IPS-18a (cell line): Measurements from ENCODE around the gene NWD2.
"Not testable (repeated sequence)": the region's sequence is repeated elsewhere in the genome, so short reads cannot be mapped to it uniquely, and the experiment has no call there.

ENCODE experiments used
- H3K27ac ChIP-seq: one replicate; pipeline ENCODE4 v1.5.1; 2013; ENCODE audit warnings: low read length
- H3K27me3 ChIP-seq: one replicate; pipeline ENCODE4 v1.6.1; 2013; ENCODE audit warnings: mild to moderate bottlenecking, low read length; ENCODE audit not compliant: control insufficient read depth, insufficient read depth
- H3K36me3 ChIP-seq: one replicate; pipeline ENCODE4 v1.6.1; 2013; ENCODE audit warnings: low read depth, low read length; ENCODE audit not compliant: control insufficient read depth
- H3K4me1 ChIP-seq: one replicate; pipeline ENCODE4 v1.6.1; 2013; ENCODE audit warnings: low read depth, low read length; ENCODE audit not compliant: control insufficient read depth
- H3K4me3 ChIP-seq: one replicate; pipeline ENCODE4 v1.5.1; 2013; ENCODE audit warnings: low read length
- H3K9ac ChIP-seq: one replicate; pipeline ENCODE4 v1.6.1; 2013; ENCODE audit warnings: mild to moderate bottlenecking, low read length, moderate library complexity
- H3K9me3 ChIP-seq: one replicate; pipeline ENCODE4 v1.6.1; 2013; ENCODE audit warnings: low read depth, low read length; ENCODE audit not compliant: control insufficient read depth

NWD2 gene, protein sequence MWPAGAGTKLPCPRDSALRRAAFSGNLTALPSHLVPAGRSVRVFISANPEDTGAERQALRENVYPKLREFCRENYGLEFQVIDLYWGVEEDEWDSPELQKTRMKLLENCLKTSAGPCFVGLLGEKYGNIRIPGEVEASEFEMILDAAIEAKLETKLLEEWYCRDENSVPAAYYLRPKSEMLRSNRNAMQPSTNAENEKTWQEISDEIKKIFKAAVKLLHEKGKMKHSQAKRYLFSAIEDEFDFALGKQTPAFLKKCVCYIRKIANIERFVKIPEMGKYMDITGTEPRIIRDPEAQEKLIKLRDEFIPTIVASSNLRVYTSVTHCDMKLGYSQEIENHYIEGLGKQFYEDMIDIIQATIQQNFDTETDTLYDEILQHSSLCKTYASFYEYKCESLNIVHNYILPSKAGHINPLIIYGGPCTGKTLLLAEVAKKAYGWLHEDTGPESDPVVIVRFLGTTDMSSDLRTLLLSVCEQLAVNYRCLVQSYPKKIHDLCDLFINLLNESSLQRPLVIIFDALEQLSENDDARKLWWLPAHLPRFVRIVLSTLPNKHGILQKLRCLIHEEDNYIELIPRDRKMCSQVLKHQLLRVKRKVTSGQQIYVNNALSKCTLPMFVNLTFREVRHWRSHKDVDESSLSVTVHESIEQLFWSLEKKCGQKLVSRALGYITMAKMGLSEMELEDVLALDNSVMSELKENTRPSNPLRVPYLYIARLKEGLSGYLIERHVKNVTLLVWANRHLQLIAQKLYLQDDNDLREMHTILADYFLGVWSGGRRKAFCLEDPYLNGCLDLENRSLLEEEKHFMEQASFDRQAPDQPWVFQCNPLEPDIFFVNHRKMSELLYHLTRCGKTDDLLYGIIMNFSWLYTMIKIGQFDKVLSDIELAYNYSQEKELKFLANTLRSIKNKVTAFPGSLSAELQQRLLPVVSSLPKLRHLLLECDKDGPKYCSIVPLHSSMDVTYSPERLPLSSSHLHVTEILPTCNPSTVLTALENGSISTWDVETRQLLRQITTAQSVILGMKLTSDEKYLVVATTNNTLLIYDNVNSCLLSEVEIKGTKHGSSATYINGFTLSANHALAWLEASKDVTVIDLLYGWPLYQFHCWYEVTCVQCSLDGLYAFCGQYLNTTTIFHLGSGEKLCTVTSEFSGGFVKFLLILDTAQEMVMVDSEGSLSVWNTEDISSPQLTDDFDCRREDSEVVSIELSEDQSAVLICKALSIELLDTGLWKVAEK (N-terminal part only)

DNA sequence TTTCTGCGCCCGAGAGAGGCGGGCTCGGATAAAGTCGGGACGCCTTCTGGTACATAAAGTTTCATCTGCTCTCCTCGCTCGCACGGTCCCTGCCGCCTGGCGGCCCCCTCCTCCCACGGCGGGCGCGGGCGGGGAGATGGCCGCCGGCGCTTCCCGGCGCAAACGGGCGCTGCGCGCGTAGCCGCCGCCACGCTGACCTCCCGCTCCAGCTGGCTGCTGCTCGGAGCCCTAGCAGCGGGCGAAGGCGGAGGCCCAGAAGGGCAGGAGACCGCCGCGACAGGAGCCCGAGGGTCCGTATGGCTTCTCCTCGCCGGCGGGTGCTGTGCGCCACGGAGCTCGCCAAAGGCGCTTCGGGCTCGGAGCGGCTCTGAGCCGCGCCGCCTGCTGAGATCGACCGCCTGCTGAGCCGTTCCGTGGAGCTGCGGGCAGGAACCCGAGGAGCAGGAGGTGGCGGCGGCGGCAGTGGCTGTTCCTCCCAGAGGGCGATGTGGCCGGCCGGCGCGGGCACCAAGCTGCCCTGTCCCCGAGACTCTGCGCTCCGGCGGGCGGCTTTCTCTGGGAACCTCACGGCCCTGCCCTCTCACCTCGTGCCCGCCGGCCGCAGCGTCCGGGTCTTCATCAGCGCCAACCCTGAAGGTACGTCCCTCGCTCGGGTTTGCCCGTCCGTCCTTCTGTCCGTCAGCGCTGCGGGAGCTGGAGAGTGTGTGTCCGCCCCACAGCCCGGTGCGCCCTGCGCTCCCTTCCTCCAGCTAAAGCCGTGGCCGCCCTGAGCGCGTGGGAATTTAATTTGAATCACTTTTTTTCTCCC lies at the start of gene NWD2:
Gene NWD2 (plus strand): TSS at position 161 of the 808 bp plus-strand sequence. CDS start 325 bp downstream, at position 486.
- peak within 1 kb of the TSS; percentile 60 for H3K4me3 ChIP-seq
- H3K9ac ChIP-seq = no peak within 1 kb of the TSS

DNA sequence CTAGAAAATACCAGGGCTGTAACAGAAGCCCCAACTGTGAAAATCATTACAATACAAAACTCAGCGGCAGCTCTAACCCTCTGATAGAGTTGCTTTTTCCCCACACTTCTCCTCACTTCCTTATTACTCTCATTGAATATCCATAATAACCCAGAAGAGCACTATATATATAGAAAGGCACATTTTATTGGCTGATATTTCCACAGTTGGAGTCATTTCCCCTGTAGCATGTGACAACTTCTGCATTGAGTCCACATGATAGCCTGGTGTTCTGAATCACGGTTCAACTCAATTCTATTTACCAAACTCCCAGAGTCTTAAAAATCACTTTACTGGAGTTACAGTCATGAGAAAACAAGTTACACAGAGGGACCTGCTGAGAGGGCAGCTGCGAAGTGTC lies 46.6 kb upstream of the NWD2 start:
- H3K36me3 ChIP-seq = no peaks in the 10 kb centered on the region
- no peaks in the 10 kb centered on the region for H3K27me3 ChIP-seq
- no peak overlapping the region for H3K27ac ChIP-seq
- no peak overlapping the region for H3K9ac ChIP-seq
- no peak overlapping the region for H3K4me3 ChIP-seq
- no peaks in the 10 kb centered on the region for H3K9me3 ChIP-seq
- H3K4me1 ChIP-seq = no peaks in the 10 kb centered on the region

More for the DNA sequence above, at the start of gene NWD2:
- Histone ChIP-seq H3K27me3 (peaks cover 86% of the 10 kb centered on the region), H3K27ac (no peak within 1 kb of the TSS), H3K36me3 (no peaks in the 10 kb centered on the region), H3K9me3 (no peaks in the 10 kb centered on the region), H3K4me1 (peaks cover 6% of the 10 kb centered on the region)

DNA sequence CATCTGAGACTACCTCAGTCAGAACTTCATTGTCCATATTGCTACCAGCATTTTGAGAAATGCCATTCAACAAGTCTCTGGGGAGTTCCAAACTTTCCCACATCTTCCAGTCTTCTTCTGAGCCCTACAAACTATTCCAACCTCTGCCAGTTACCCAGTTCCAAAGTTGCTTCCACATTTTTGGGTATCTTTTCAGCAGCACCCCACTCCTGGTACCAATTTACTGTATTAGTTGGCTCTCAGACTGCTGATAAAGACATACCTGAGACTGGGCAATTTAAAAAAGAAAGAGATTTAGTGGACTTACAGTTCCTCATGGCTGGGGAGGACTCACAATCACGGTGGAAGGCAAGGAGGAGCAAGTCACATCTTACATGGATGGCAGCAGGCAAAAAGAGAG lies 39.8 kb upstream of the NWD2 start:
- H3K4me1 ChIP-seq, H3K36me3 ChIP-seq, H3K9ac ChIP-seq, H3K27ac ChIP-seq, H3K27me3 ChIP-seq, H3K4me3 ChIP-seq: not testable (repeated sequence)
- H3K9me3 ChIP-seq = peaks cover 13% of the 10 kb centered on the region

DNA sequence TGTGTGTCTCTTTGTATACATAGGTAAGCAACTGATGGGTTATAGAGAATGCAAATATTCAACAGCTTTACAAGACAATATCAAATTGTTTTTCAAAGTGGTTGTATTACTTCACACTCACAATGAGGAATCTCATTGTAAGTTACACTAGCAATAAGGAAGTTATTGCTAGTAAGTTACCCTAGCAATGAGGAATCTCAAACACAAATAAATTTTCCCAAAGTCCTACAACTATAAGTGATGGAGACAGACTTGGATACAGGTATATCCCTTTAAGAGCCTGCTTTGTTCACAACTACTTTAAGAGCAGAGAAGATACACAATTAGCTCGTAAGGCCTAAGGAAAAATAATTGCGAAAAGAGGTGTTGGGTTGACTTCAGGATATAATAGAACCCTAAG lies 28.3 kb upstream of the NWD2 start:
- H3K9ac ChIP-seq = no peak overlapping the region
- no peaks in the 10 kb centered on the region for H3K9me3 ChIP-seq
- H3K36me3 ChIP-seq = no peaks in the 10 kb centered on the region
- H3K27ac ChIP-seq = no peak overlapping the region
- H3K4me1 ChIP-seq = no peaks in the 10 kb centered on the region
- no peaks in the 10 kb centered on the region for H3K27me3 ChIP-seq
- H3K4me3 ChIP-seq = no peak overlapping the region

DNA sequence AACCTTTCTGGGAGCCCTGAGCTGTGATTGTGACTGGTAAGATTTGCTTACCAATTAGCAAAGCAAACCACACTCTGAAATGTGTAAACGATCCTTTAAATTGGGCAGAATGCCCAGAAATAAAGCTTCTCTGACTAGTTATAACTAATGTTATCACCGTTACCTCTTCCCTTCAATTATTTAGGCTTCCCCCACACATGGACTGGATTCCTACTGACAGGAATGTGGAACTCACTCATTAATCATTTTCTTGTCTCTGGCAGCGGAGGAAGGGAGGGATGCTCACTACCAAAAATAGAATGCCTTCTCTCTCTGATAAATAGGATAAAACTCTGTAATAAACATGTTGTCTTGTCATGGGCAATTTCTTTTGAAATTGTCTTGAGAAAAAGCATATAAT lies 25.3 kb upstream of the NWD2 start:
- Histone ChIP-seq H3K4me3 (no peak overlapping the region), H3K4me1 (no peaks in the 10 kb centered on the region), H3K9me3 (no peaks in the 10 kb centered on the region), H3K27ac (no peak overlapping the region), H3K27me3 (no peaks in the 10 kb centered on the region), H3K36me3 (no peaks in the 10 kb centered on the region), H3K9ac (no peak overlapping the region)

DNA sequence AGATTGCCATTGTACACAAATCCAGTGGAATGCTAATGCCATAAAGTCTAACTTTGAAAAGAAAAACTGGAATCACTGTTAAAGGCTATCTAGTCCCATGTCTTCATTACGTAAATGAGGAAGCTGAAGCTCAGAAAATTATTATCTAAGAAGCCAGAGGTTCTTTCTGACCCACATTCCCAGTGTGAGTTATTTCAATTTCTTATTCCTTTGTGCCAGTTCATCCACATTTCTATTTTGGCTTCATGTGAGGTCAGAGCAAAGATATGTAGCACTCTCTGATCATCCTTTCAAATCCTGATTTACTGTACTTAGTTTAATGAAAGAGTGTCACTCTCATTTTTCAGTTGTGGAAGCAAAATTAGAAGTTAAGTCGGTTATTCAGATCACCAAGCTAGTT lies 24.6 kb upstream of the NWD2 start:
- Histone ChIP-seq H3K27me3 (no peaks in the 10 kb centered on the region), H3K4me3 (no peak overlapping the region), H3K9me3 (no peaks in the 10 kb centered on the region), H3K36me3 (no peaks in the 10 kb centered on the region), H3K27ac (no peak overlapping the region), H3K9ac (no peak overlapping the region), H3K4me1 (no peaks in the 10 kb centered on the region)

DNA sequence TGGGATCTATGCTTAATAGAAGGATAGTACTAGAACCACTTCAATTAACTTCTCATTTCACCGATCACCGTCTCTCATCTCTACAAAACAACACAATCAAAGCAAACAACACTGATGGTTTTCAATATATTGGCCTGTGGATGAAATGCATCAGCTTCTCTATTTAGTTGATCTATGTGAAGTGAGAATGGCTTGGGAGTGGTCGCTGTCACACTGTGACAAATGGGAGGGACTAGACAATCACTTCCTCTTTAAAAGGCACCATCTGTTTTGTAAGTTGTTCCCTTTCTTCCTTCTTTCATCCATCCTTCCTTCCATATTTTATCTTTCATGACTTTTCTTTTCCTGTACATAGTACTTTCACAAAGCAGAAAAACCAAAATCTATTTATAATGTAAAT lies 23.9 kb upstream of the NWD2 start:
- no peak overlapping the region for H3K27ac ChIP-seq
- H3K9me3 ChIP-seq = no peaks in the 10 kb centered on the region
- H3K36me3 ChIP-seq = no peaks in the 10 kb centered on the region
- H3K27me3 ChIP-seq = no peaks in the 10 kb centered on the region
- no peaks in the 10 kb centered on the region for H3K4me1 ChIP-seq
- H3K9ac ChIP-seq = no peak overlapping the region
- no peak overlapping the region for H3K4me3 ChIP-seq

DNA sequence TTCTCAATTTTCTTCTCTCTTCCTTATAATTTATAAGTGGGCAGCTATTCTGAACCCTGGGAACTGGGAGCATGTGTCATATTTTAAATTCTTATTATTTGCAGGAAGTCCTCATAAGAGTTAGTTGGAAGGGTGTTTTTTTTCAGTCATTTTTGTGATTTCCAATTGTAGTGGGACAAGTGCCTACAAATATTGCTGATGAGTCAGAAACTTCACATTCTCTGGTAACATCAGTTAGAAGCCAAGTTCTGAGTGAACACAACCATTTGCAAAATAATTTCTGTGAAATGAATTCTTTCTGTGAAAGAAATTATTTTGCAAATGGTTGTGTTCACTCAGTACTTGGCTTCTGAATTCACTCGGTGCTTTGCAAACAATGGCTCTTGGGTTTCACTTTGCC lies 20.8 kb upstream of the NWD2 start:
- Histone ChIP-seq H3K36me3 (no peaks in the 10 kb centered on the region), H3K9ac (no peak overlapping the region), H3K4me3 (no peak overlapping the region), H3K4me1 (no peaks in the 10 kb centered on the region), H3K9me3 (no peaks in the 10 kb centered on the region), H3K27me3 (no peaks in the 10 kb centered on the region), H3K27ac (no peak overlapping the region)

DNA sequence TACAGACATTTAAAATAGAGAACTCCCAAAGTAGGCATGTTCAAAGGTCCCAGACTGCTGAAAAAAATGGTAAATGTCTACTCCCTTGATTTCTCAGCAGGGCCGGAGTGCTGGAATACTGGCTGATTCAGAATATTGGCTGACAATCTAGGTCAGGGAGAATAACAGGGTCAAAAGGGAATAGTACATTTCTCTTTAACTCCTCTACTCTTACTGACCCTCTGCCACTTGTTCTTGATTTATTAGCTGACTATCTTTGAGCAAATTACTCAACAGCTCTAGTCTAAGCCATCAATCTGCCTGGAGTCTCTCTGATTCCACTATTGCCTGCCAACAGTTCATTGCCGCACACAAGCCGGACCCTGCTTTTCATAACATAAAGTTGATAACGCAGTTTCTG lies 19.7 kb upstream of the NWD2 start:
- Histone ChIP-seq H3K4me1 (no peaks in the 10 kb centered on the region), H3K9me3 (no peaks in the 10 kb centered on the region), H3K9ac (no peak overlapping the region), H3K36me3 (no peaks in the 10 kb centered on the region), H3K27me3 (no peaks in the 10 kb centered on the region), H3K27ac (no peak overlapping the region), H3K4me3 (no peak overlapping the region)

DNA sequence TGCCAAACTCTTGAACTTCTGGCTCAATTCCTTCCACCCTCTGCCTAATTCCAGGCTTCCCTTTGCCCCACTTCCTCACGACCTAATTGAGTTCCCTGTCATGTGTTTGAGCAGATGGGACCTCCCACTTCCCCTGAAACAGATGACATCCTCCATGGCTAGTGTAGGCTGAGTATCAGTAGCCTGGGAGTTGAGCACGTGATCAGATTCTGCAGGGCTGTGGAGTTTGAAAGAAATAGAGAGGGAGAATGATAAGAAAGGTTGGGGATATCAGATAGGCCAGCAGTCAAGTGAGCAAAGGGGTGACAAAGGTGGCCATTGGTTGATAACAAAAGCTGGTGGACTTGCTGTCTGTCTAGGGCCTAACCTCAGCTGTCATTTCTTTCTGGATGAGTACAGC lies 18.8 kb upstream of the NWD2 start:
- no peak overlapping the region for H3K4me3 ChIP-seq
- no peaks in the 10 kb centered on the region for H3K27me3 ChIP-seq
- H3K27ac ChIP-seq = no peak overlapping the region
- no peaks in the 10 kb centered on the region for H3K9me3 ChIP-seq
- H3K4me1 ChIP-seq = no peaks in the 10 kb centered on the region
- H3K9ac ChIP-seq = no peak overlapping the region
- no peaks in the 10 kb centered on the region for H3K36me3 ChIP-seq

DNA sequence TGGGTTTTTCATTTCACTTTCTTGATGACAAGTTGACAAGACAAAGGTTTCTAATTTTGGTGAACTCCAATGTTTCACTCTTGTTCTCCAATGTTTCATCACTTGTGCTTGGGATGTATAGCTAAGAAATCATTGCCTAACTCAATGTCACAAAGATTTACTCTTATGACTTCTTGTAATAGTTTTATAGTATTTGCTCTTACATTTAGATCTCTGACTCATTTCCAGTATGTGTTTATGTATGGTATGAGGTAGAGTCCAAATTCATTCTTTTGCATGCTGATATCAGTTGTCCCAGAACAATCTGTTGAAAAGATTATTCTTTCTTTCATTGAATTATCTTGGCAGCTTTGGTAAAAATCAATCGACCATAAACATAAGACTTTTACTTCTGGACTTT lies 12.2 kb upstream of the NWD2 start:
- H3K4me3 ChIP-seq = no peak overlapping the region
- H3K9me3 ChIP-seq = no peaks in the 10 kb centered on the region
- H3K4me1 ChIP-seq = no peaks in the 10 kb centered on the region
- no peak overlapping the region for H3K9ac ChIP-seq
- H3K27me3 ChIP-seq = no peaks in the 10 kb centered on the region
- no peaks in the 10 kb centered on the region for H3K36me3 ChIP-seq
- H3K27ac ChIP-seq = no peak overlapping the region
